ENCODE data around the gene SCN1B.
"Not testable (repeated sequence)": the region's sequence is repeated elsewhere in the genome, so short reads cannot be mapped to it uniquely, and the experiment has no call there.

SCN1B gene

DNA sequence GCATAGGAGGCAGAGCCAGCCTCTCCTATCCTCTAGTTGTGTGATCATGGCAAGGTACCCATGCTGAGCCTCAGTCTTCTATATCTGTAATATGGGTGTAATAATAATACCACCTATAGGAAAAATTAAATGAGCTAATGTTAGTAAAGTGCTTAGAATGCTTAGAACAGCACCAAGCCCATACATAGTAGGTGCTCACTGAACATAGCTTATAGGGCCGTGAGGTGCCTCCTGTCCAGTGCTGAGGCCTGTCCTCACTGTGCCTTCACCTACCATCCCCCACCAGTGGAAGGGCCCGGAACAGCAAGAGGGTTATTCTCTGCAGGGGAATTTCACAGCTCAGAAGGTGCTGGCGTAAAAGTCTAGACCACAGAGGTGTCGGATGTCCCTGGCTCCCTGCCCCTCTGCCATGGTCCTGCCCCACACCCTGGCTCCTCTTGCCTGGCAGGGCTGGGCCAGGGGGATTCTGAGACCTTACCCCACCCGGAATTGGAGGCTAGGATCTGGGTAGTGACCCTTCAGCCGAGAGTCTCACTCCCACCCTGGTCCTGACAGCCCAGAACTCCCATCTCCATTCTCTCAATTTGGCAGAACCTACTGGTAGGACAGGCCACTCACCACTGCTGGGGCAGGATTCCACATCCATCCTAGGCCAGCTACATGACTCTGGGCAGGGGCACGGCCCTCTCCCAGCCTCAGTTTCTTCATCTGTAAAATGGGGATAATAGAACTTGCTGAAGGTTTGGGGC is 2.2 kb upstream of the SCN1B start:
- Histone ChIP-seq H3K4me1 (ENCODE audit: control insufficient read depth in 2 of 2, insufficient read depth in 2 of 2, low read length in 2 of 2) (no peaks in the 10 kb centered on the region), H3K4me3 (ENCODE audit: low read length in 2 of 2) (no peak overlapping the region), H3K9me3 (ENCODE audit: control insufficient read depth in 2 of 2, low read length in 2 of 2) (no peaks in the 10 kb centered on the region), H3K36me3 (ENCODE audit: control insufficient read depth in 2 of 2, insufficient read depth in 2 of 2, low read length in 2 of 2) (peaks cover 19 to 29% of the 10 kb centered on the region in 2 donors), H3K27me3 (ENCODE audit: control insufficient read depth in 2 of 2, insufficient read depth in 2 of 2, low read length in 2 of 2) (peaks cover 3% of the 10 kb centered on the region in 2 donors), H3K27ac (ENCODE audit: low read depth in 2 of 2, low read length in 2 of 2) (no peak overlapping the region), H3K9ac (ENCODE audit: low read depth in 1 of 2, low read length in 2 of 2) (no peak overlapping the region)

DNA sequence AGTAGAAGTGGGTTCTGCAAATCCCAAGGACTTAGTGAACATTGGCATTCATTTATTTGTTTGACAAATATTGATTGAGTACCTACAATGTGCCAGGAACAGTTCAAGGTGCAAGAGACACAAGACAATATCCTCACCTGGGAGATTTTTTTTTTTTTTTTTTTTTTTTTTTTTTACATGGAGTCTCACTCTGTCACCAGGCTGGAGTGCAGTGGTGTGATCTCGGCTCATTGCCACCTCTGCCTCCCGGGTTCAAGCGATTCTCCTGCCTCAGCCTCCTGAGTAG is 1.7 kb upstream of the SCN1B start:
- not testable (repeated sequence) for H3K4me1 ChIP-seq (ENCODE audit: control insufficient read depth in 2 of 2, insufficient read depth in 2 of 2, low read length in 2 of 2); H3K9ac ChIP-seq (ENCODE audit: low read depth in 1 of 2, low read length in 2 of 2); H3K9me3 ChIP-seq (ENCODE audit: control insufficient read depth in 2 of 2, low read length in 2 of 2); H3K27me3 ChIP-seq (ENCODE audit: control insufficient read depth in 2 of 2, insufficient read depth in 2 of 2, low read length in 2 of 2); H3K27ac ChIP-seq (ENCODE audit: low read depth in 2 of 2, low read length in 2 of 2); H3K4me3 ChIP-seq (ENCODE audit: low read length in 2 of 2)
- H3K36me3 ChIP-seq (ENCODE audit: control insufficient read depth in 2 of 2, insufficient read depth in 2 of 2, low read length in 2 of 2), result peaks cover 19 to 25% of the 10 kb centered on the region in 2 donors

DNA sequence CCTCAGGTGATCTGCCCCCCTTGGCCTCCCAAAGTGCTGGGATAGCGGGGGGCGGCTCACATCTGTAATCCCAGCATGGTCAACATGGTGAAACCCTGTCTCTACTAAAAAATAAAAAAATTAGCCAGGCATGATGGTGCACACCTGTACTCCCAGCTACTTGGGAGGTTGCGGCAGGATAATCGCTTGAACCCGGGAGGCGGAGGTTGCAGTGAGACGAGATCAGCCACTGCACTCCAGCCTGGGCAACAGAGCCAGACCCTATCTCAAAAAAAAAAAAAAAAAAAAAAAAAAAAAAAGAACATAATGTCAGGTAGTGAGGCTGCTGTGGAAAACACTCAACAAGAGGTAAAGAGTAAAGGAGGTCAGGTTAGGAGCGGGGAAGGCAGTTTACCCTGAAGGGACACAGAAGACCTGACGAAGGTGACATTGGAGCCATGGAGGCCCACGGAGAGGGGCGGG is 964 bp upstream of the SCN1B start:
- not testable (repeated sequence) for H3K4me3 ChIP-seq (ENCODE audit: low read length in 2 of 2); H3K9ac ChIP-seq (ENCODE audit: low read depth in 1 of 2, low read length in 2 of 2); H3K27ac ChIP-seq (ENCODE audit: low read depth in 2 of 2, low read length in 2 of 2); H3K4me1 ChIP-seq (ENCODE audit: control insufficient read depth in 2 of 2, insufficient read depth in 2 of 2, low read length in 2 of 2); H3K9me3 ChIP-seq (ENCODE audit: control insufficient read depth in 2 of 2, low read length in 2 of 2)
- H3K36me3 ChIP-seq (ENCODE audit: control insufficient read depth in 2 of 2, insufficient read depth in 2 of 2, low read length in 2 of 2), result peaks cover 13 to 18% of the 10 kb centered on the region in 2 donors
- peaks cover 3 to 10% of the 10 kb centered on the region in 2 donors for H3K27me3 ChIP-seq (ENCODE audit: control insufficient read depth in 2 of 2, insufficient read depth in 2 of 2, low read length in 2 of 2)

DNA sequence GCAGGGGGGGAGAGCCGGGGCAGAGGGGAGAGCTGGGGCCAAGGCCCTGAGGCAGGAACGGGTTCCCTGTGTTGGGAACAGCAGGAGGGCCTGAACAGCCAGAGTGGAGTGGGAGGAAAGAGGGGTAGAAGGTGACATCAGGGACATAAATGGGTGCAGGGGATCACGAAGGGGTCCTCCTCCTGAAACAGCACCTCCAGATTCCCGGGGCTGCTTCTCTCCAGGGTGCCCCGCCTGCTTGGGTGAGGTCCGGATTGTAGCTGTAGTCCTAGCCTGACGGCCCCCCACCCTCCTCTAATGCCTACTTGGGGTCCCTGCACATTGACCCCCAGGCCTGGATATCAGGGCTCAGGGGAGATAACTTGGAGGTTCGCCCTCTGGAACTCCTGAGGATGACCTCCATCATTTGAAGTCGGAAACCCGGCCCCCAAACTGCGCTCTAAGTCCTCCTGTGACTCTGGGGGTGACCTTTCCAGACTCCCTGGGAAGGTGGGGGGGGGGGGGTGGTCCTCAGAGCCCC is 473 bp upstream of the SCN1B start:
- H3K4me3 ChIP-seq (ENCODE audit: low read length in 2 of 2), result peak overlapping the region in 1 of 2 donors; percentile 23
- H3K9ac ChIP-seq (ENCODE audit: low read depth in 1 of 2, low read length in 2 of 2), result no peak overlapping the region
- H3K27ac ChIP-seq (ENCODE audit: low read depth in 2 of 2, low read length in 2 of 2), result no peak overlapping the region
- peaks cover 11 to 18% of the 10 kb centered on the region in 2 donors for H3K36me3 ChIP-seq (ENCODE audit: control insufficient read depth in 2 of 2, insufficient read depth in 2 of 2, low read length in 2 of 2)
- no peaks in the 10 kb centered on the region for H3K9me3 ChIP-seq (ENCODE audit: control insufficient read depth in 2 of 2, low read length in 2 of 2)
- H3K4me1 ChIP-seq (ENCODE audit: control insufficient read depth in 2 of 2, insufficient read depth in 2 of 2, low read length in 2 of 2), result no peaks in the 10 kb centered on the region
- peaks cover 3 to 10% of the 10 kb centered on the region in 2 donors for H3K27me3 ChIP-seq (ENCODE audit: control insufficient read depth in 2 of 2, insufficient read depth in 2 of 2, low read length in 2 of 2)

DNA sequence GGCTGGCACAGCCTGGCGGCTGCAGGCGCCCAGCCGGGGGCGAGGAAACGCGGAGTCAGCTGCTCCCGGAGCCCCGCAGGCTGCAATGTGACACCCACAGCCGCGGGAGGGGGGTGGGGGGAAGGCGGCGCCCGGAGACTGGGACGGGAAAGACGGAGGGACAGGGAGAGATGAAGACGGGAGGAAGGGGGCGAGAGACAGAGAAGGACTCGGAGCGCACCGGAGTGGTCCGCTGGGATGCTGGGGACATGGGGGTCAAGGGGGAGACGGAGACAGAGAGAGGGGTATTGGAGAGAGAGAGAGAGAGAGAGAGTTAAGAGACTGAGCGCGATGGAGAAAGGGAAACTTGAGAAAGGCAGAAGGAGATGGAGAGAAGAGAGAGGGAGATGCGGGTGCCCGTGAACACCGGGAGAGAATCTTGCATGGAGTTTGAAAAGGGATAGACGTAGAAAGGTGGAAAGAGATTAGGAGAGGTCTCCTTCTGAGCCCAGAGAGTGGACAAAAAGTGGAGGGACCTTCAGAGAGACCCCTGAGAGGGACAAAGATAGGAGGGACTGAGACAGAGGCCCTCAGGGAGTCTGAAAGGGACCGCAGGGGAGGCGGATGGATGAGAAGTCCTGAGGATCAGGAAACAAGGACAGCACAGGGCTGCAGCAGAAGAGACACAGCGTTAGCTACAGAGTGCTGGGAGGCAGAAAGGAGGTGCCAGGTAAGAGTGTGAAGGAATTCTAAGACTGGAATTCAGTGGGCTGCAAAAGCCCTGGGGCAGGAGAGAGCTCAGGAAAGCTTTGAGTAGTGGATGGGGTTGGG is 1.0 kb downstream of the SCN1B start:
- Histone ChIP-seq H3K4me3 (ENCODE audit: low read length in 2 of 2) (peak overlapping the region; percentile 23 to 30), H3K36me3 (ENCODE audit: control insufficient read depth in 2 of 2, insufficient read depth in 2 of 2, low read length in 2 of 2) (peaks cover 6 to 7% of the 10 kb centered on the region in 2 donors), H3K9me3 (ENCODE audit: control insufficient read depth in 2 of 2, low read length in 2 of 2) (no peaks in the 10 kb centered on the region), H3K27me3 (ENCODE audit: control insufficient read depth in 2 of 2, insufficient read depth in 2 of 2, low read length in 2 of 2) (peaks cover 3 to 10% of the 10 kb centered on the region in 2 donors), H3K9ac (ENCODE audit: low read depth in 1 of 2, low read length in 2 of 2) (no peak overlapping the region), H3K27ac (ENCODE audit: low read depth in 2 of 2, low read length in 2 of 2) (no peak overlapping the region), H3K4me1 (ENCODE audit: control insufficient read depth in 2 of 2, insufficient read depth in 2 of 2, low read length in 2 of 2) (no peaks in the 10 kb centered on the region)

DNA sequence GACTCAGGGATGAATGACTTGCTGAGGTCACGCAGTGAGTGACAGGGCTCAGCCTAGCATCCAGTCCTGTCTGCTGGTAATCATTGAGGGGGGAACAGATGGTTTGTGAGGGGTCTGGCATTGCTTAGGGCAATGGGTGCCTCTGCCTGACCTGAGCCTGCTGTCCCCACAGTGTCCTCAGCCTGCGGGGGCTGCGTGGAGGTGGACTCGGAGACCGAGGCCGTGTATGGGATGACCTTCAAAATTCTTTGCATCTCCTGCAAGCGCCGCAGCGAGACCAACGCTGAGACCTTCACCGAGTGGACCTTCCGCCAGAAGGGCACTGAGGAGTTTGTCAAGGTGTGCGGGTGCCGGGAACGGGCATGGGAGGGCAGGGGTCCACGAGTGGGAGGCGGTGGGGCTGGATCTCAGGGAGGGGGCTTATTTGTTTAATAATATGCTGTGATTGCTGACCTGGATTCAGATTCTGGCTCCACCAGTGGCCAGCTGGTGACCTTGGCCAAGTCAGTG is 2.1 kb downstream of the SCN1B start:
- no peak overlapping the region for H3K9ac ChIP-seq (ENCODE audit: low read depth in 1 of 2, low read length in 2 of 2)
- H3K27me3 ChIP-seq (ENCODE audit: control insufficient read depth in 2 of 2, insufficient read depth in 2 of 2, low read length in 2 of 2), result peaks cover 3 to 10% of the 10 kb centered on the region in 2 donors
- H3K4me3 ChIP-seq (ENCODE audit: low read length in 2 of 2), result no peak overlapping the region
- no peaks in the 10 kb centered on the region for H3K9me3 ChIP-seq (ENCODE audit: control insufficient read depth in 2 of 2, low read length in 2 of 2)
- H3K36me3 ChIP-seq (ENCODE audit: control insufficient read depth in 2 of 2, insufficient read depth in 2 of 2, low read length in 2 of 2), result peaks cover 1 to 2% of the 10 kb centered on the region in 2 donors
- H3K4me1 ChIP-seq (ENCODE audit: control insufficient read depth in 2 of 2, insufficient read depth in 2 of 2, low read length in 2 of 2), result no peaks in the 10 kb centered on the region
- no peak overlapping the region for H3K27ac ChIP-seq (ENCODE audit: low read depth in 2 of 2, low read length in 2 of 2)

DNA sequence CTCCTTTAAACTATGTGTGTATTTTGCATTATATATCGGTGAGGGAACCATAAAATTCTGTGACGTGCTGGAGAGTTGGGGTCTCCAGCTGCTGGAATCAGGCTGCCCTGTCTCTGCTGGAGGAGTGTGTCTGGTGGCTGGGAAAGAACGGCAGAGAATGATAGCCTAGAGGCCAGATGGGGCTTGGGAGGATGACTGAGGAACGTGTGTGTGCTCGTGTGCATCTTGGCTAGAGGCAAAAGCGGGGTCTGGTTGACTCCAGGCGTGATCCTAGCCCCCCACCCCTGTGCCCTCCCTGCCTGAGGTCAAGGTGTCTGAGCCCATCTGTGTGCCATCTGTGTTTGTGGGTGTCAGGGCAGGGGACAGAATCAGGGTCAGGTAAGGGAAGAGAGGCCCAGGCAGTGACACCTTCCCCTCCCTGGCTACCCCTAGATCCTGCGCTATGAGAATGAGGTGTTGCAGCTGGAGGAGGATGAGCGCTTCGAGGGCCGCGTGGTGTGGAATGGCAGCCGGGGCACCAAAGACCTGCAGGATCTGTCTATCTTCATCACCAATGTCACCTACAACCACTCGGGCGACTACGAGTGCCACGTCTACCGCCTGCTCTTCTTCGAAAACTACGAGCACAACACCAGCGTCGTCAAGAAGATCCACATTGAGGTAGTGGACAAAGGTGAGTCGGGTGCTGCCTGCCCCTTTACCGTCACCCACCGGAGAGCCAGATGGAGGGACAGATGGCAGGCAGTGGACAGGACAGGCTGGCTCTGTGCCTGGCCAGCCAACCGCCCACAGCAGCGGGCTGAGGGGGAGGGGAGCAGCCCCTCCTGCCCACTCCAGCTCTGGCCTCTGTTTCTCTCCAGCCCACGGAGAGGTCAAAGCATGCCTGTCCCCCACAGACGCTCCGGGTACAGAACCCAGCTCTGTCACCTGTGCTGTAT is 3.1 kb downstream of the SCN1B start:
- Histone ChIP-seq H3K9me3 (ENCODE audit: control insufficient read depth in 2 of 2, low read length in 2 of 2) (no peaks in the 10 kb centered on the region), H3K36me3 (ENCODE audit: control insufficient read depth in 2 of 2, insufficient read depth in 2 of 2, low read length in 2 of 2) (no peaks in the 10 kb centered on the region), H3K9ac (ENCODE audit: low read depth in 1 of 2, low read length in 2 of 2) (no peak overlapping the region), H3K27ac (ENCODE audit: low read depth in 2 of 2, low read length in 2 of 2) (no peak overlapping the region), H3K27me3 (ENCODE audit: control insufficient read depth in 2 of 2, insufficient read depth in 2 of 2, low read length in 2 of 2) (peaks cover 3 to 10% of the 10 kb centered on the region in 2 donors), H3K4me1 (ENCODE audit: control insufficient read depth in 2 of 2, insufficient read depth in 2 of 2, low read length in 2 of 2) (no peaks in the 10 kb centered on the region), H3K4me3 (ENCODE audit: low read length in 2 of 2) (no peak overlapping the region)

DNA sequence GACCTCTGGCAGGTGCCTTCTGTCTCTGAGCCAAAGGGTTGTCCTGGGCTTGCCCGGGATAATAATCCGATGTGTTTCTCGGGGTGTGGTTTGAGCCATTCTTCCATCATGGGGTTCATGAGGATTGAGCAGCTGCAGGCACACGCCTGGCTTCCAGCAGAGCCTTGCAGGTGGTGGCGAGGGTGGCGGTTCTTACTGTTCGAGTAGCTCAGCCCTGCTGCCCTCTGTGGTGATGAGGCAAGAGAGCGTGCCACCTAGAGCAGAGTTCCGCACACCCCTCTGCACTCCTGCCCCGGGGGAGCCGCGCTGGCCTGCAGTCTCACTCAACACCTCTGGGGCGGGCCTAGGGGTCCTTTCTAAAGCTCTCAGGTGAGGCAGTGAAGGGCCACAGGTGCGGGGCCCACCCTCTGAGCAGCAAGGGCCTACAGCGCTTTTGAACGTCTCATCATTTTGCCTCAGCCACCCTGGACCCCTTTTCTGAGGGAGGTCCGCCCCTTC is 3.8 kb downstream of the SCN1B start:
- no peak overlapping the region for H3K27ac ChIP-seq (ENCODE audit: low read depth in 2 of 2, low read length in 2 of 2)
- H3K4me1 ChIP-seq (ENCODE audit: control insufficient read depth in 2 of 2, insufficient read depth in 2 of 2, low read length in 2 of 2), result no peaks in the 10 kb centered on the region
- peaks cover 7 to 10% of the 10 kb centered on the region in 2 donors for H3K27me3 ChIP-seq (ENCODE audit: control insufficient read depth in 2 of 2, insufficient read depth in 2 of 2, low read length in 2 of 2)
- H3K4me3 ChIP-seq (ENCODE audit: low read length in 2 of 2), result no peak overlapping the region
- no peaks in the 10 kb centered on the region for H3K36me3 ChIP-seq (ENCODE audit: control insufficient read depth in 2 of 2, insufficient read depth in 2 of 2, low read length in 2 of 2)
- no peak overlapping the region for H3K9ac ChIP-seq (ENCODE audit: low read depth in 1 of 2, low read length in 2 of 2)
- no peaks in the 10 kb centered on the region for H3K9me3 ChIP-seq (ENCODE audit: control insufficient read depth in 2 of 2, low read length in 2 of 2)

DNA sequence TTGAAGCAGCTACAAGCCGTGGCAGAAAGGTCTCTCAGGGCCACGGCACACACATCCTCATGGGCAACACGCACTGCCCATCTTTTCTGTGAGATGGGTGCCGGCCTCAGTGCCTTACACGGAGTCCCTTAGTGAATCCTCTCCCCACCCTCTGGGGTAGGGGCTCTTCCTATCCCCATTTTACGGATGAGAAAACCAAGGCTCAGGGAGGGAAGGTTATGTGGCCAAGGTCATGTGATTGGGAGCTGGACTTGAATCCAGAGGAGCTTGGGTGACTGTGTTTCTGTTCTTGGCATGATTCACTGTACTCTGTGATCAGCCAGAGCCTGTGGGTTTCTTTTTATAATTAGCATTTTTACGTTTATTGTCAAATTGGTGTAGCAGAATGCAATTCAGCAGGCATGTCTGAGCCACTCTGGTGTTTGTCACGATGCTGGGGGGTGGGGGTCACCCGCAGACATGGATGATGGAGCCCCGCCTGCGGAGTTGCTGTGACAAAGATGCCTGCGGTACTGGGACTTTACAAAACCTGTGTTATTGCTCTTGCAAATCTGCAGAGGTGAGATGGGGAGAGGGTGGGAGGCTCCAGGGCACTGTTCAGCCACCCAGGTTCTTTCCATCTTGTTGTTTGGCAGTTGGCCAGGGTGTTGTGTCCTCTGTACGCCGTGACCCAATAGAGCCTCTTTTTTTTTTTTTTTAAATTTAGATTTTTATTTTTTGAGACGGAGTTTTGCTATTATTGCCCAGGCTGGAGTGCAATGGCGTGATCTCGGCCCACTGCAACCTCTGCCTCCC is 4.5 kb downstream of the SCN1B start:
- Histone ChIP-seq H3K9ac (ENCODE audit: low read depth in 1 of 2, low read length in 2 of 2) (no peak overlapping the region), H3K36me3 (ENCODE audit: control insufficient read depth in 2 of 2, insufficient read depth in 2 of 2, low read length in 2 of 2) (no peaks in the 10 kb centered on the region), H3K4me1 (ENCODE audit: control insufficient read depth in 2 of 2, insufficient read depth in 2 of 2, low read length in 2 of 2) (no peaks in the 10 kb centered on the region), H3K27ac (ENCODE audit: low read depth in 2 of 2, low read length in 2 of 2) (no peak overlapping the region), H3K4me3 (ENCODE audit: low read length in 2 of 2) (no peak overlapping the region), H3K9me3 (ENCODE audit: control insufficient read depth in 2 of 2, low read length in 2 of 2) (no peaks in the 10 kb centered on the region), H3K27me3 (ENCODE audit: control insufficient read depth in 2 of 2, insufficient read depth in 2 of 2, low read length in 2 of 2) (peaks cover 7 to 10% of the 10 kb centered on the region in 2 donors)

Data from mucosa of rectum (tissue), 2 donors.